Esophagus (tissue), 2 donors: ENCODE results near the gene TSPAN4. TPM values are rescaled to one million over a fixed set of nuclear protein-coding genes. Genes with fewer than 3 reads are reported as not detected.

ENCODE experiments used
- H3K27ac ChIP-seq, 2 donors: one replicate each; pipeline ENCODE4 v1.5.1; 2013; ENCODE audit warnings: low read depth in 2 of 2, mild to moderate bottlenecking in 2 of 2, inconsistent platforms in 1 of 2, low read length in 1 of 2, moderate library complexity in 1 of 2
- H3K27me3 ChIP-seq, 2 donors: one replicate each; pipeline ENCODE4 v1.6.1; 2013; ENCODE audit warnings: low read length in 2 of 2, control low read depth in 1 of 2, mild to moderate bottlenecking in 1 of 2; ENCODE audit not compliant: insufficient read depth in 2 of 2, control insufficient read depth in 1 of 2
- H3K36me3 ChIP-seq, 2 donors: one replicate each; pipeline ENCODE4 v1.6.1; 2013; ENCODE audit warnings: low read length in 1 of 2; ENCODE audit not compliant: control insufficient read depth in 2 of 2, insufficient read depth in 2 of 2
- H3K4me1 ChIP-seq, 2 donors: one replicate each; pipeline ENCODE4 v1.6.1; 2013; ENCODE audit warnings: low read length in 1 of 2; ENCODE audit not compliant: control insufficient read depth in 2 of 2, insufficient read depth in 2 of 2
- H3K4me3 ChIP-seq, 2 donors: one replicate each; pipeline ENCODE4 v1.5.1; 2013; ENCODE audit warnings: low read length in 2 of 2, mild to moderate bottlenecking in 2 of 2, low read depth in 1 of 2, moderate library complexity in 1 of 2
- H3K9me3 ChIP-seq, 2 donors: one replicate each; pipeline ENCODE4 v1.6.1; 2013; ENCODE audit warnings: mild to moderate bottlenecking in 2 of 2, low read depth in 1 of 2, low read length in 1 of 2, moderate library complexity in 1 of 2; ENCODE audit not compliant: control insufficient read depth in 2 of 2, insufficient read depth in 1 of 2
- WGBS, 2 donors: extraction: QIAGEN DNeasy Blood & Tissue Kit; methylation state at CpG; one replicate each; pipeline ENCODE4 v1.1.7; 2013; 5-methylcytosine and 5-hydroxymethylcytosine counted together
- polyA plus RNA-seq, 2 donors: library from polyadenylated mRNA; stranded (reverse); fragments of 200-250 nt; gene quantifications; one replicate each; pipeline ENCODE4 v1.2.3, GENCODE V29; 2013
- donor health status: healthy with polysubstance abuse.
- donor health status: Bipolar disorder and iron deficiency.

TSPAN4 gene
- polyA plus RNA-seq, 2 donors = 9.8 to 16.8 TPM

DNA sequence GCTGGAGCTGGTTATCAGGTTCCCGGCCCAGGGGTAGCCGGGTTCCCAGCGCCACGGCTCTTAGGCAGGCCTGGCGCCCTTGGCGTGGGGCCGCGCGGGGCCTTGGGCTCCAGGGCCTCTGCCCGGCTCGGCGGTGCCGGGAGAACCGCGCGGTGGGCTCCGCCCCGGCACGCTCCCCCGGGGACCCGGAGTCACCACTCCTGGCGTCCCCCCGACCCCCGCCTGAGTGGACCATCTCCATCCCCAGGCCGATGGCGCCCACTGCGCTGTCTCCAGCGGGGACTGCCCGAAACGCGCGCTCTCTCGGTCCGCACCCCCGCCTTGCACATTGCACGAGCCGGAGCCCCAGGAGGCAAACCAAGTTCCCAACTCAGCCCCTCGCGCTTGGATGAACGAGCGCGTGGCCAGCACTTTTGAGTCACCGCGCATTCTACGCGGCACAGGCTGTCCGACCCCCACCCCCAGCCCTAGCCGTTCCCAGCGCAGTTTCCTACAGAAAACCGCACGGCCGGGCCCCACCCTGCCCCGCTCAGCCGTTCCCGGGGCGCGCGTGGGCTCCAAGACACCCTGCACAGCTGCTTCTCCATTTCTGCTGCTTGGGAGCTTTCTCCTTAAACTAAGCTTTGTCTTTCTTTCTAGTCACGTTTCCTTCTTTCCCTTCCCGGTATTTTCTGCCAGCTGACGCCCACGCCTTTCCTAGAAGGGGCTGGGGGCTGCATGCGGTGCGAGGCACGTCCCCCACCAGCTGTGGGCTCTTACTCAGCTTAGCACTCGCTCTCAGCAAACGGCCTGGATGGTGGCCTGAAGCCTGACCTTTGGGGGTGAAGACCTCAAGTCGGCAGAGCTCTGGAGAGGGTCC, 68.6 kb downstream of the TSPAN4 start:
- WGBS, 2 donors = 2 to 6% methylated on average over 55 to 68 of the region's 68 CpGs

DNA sequence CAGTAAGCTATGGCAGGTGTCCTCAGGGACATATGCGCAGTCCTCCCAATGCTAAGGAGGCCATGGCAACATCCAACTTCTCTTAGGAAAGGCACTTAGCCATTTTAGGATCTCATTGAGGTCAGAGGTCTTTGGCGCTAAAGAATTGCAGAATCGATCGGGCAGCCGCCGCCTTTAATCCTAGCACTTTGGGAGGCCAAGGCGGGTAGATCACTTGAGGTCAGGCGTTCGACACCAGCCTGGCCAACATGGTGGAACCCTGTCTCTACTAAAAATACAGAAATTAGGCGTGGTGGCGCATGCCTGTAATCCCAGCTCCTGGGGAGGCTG, 69.2 kb downstream of the TSPAN4 start:
- Histone ChIP-seq H3K27ac (peak overlapping the region in 1 of 2 donors; percentile 77), H3K9me3 (no peaks in the 10 kb centered on the region), H3K4me1 (peaks cover 3 to 7% of the 10 kb centered on the region in 2 donors), H3K27me3 (no peaks in the 10 kb centered on the region), H3K36me3 (no peaks in the 10 kb centered on the region), H3K4me3 (peak overlapping the region in 1 of 2 donors; percentile 67)
- 95% methylated on average over 11 of the region's 11 CpGs for WGBS, 2 donors

More for the DNA sequence above, 68.6 kb downstream of the TSPAN4 start:
- Histone ChIP-seq H3K27ac (peak overlapping the region; percentile 77 to 89), H3K9me3 (no peaks in the 10 kb centered on the region), H3K4me1 (peaks cover 3 to 7% of the 10 kb centered on the region in 2 donors), H3K27me3 (no peaks in the 10 kb centered on the region), H3K36me3 (no peaks in the 10 kb centered on the region), H3K4me3 (peak overlapping the region; percentile 67 to 99)

DNA sequence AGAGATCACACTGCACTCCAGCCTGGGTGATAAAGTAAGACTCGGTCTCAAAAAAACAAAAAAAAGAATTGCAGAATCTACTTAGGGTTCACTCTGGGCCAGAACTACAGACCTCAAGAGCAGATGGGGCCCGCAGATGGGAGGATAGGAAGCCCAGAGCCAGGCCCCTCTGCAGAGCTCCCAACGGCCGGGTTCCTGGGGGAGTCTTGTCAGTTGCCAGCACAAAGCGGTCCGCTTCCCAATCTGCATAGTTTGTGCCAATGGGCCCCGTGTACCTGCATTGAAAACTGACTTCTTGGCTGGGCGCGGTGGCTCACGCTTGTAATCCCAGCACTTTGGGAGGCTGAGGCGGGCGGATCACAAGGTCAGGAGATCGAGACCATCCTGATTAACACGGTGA, 69.6 kb downstream of the TSPAN4 start:
- no peak overlapping the region for H3K4me3 ChIP-seq
- H3K27ac ChIP-seq = no peak overlapping the region
- H3K4me1 ChIP-seq = peaks cover 3 to 7% of the 10 kb centered on the region in 2 donors
- H3K9me3 ChIP-seq = no peaks in the 10 kb centered on the region
- H3K36me3 ChIP-seq = no peaks in the 10 kb centered on the region
- H3K27me3 ChIP-seq = no peaks in the 10 kb centered on the region
- 91 to 95% methylated on average over 14 of the region's 14 CpGs for WGBS, 2 donors

DNA sequence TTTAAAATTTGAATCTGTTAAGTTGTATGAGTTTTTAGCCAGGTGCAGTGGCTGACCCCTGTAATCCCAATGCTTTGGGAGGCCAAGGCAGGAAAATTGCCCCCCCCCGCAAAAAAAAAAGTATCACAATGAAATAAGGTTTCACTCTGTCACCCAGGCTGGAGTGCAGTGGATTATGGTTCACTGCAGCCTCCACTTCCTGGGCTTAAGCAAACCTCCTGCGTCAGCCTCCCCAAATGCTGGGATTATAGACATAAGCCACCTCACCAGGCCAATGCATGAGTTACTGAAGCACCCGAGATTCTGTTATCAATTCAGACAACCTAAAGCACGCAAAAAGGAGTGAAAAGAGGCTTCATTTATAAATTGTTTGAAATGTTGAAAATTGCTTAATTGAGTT, 70.4 kb downstream of the TSPAN4 start:
- Histone ChIP-seq H3K27me3 (no peaks in the 10 kb centered on the region), H3K4me1 (peaks cover 3 to 7% of the 10 kb centered on the region in 2 donors), H3K36me3 (no peaks in the 10 kb centered on the region), H3K4me3 (no peak overlapping the region), H3K27ac (no peak overlapping the region), H3K9me3 (no peaks in the 10 kb centered on the region)
- whole genome bisulfite sequencing, 2 donors = 90 to 91% methylated on average over 4 of the region's 4 CpGs

DNA sequence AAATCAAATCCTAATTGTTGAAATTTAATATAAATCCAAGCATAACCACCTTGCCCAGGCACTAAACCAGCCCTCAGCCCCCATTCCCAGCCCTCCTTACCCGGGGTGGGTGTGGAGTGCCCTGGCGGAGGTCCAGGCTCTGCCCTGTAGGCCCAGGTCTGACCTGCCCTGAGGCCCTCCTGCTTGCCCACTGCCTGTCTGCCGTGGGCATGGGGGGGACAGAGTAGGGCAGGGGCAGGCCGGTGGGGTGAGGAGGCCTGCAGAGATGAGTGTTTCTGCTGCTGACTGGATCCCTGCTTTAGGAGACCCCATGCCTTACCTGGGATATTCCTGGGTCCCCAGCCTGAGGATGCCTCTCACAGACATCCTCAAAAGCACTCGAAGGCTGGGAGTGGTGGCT, 71.6 kb downstream of the TSPAN4 start:
- WGBS, 2 donors = 66 to 76% methylated on average over 5 of the region's 5 CpGs
- Histone ChIP-seq H3K36me3 (no peaks in the 10 kb centered on the region), H3K4me3 (no peak overlapping the region), H3K4me1 (peaks cover 3 to 10% of the 10 kb centered on the region in 2 donors), H3K27ac (no peak overlapping the region), H3K9me3 (no peaks in the 10 kb centered on the region), H3K27me3 (no peaks in the 10 kb centered on the region)

DNA sequence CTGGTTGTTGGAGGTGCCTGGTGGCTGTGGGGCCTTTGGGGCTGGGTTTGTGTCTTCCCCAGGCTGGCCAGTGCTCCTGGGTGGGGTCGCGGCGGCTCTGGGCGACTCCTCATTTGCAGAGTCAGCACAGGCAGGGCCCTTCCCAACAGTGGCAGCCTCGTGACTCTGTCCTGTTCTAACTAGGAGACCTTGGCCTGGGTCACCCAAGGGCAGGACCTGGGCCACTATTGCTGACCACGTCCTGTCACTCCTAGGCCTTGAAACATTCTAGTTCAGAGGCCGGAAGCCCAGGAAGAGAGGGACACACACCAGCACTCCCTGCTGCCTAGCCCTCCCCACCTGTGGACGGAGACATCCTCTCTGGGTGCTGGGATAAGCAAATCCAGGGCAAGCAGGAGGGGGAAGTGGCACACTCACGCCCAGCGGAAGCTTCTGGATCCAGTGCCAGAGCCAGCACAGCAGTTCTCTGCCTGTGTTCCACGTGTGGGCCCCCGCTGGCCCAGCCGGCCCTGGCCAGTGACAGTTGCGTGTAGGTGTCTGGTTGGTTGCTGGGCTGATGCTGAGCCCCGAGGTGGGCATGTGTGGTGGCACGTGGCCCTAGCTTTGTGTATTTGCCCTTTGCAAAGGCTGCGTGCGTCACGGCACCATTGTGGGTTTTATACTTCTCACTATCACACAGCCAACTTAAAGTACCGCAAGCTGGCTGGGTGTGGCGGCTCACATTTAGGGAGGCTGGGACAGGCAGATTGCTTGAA, 72.3 kb downstream of the TSPAN4 start:
- Histone ChIP-seq H3K4me3 (no peak overlapping the region), H3K9me3 (no peaks in the 10 kb centered on the region), H3K4me1 (peaks cover 3 to 7% of the 10 kb centered on the region in 2 donors), H3K27me3 (no peaks in the 10 kb centered on the region), H3K27ac (no peak overlapping the region), H3K36me3 (no peaks in the 10 kb centered on the region)
- 78 to 79% methylated on average over 21 of the region's 21 CpGs for WGBS, 2 donors

Other genes starting within 250 kb of the TSPAN4 start
- 10 to 100 TPM; 17.0 to 30.1 TPM for gene IRF7, start 226.9 kb upstream of the TSPAN4 start, polyA plus RNA-seq
- under 1 TPM; 0.02 to 0.08 TPM for gene CDHR5, start 217.9 kb upstream of the TSPAN4 start, polyA plus RNA-seq
- gene SCT, start 215.7 kb upstream of the TSPAN4 start, polyA plus RNA-seq = not detected
- gene DRD4, start 205.6 kb upstream of the TSPAN4 start, polyA plus RNA-seq = under 1 TPM; 0.18 to 0.39 TPM
- gene DEAF1, start 147.6 kb upstream of the TSPAN4 start, polyA plus RNA-seq = 10 to 100 TPM; 20.3 to 42.4 TPM
- gene TMEM80, start 147.0 kb upstream of the TSPAN4 start, polyA plus RNA-seq = 10 to 100 TPM; 25.0 to 53.9 TPM
- 100 to 1,000 TPM; 254 to 440 TPM for gene EPS8L2, start 136.6 kb upstream of the TSPAN4 start, polyA plus RNA-seq
- gene TALDO1, start 95.4 kb upstream of the TSPAN4 start, polyA plus RNA-seq = 100 to 1,000 TPM; 228 to 278 TPM
- gene GATD1, start 65.4 kb upstream of the TSPAN4 start, polyA plus RNA-seq = 10 to 100 TPM; 23.1 to 49.2 TPM
- gene CEND1, start 52.8 kb upstream of the TSPAN4 start, polyA plus RNA-seq = under 1 TPM; 0.10 to 0.12 TPM
- gene SLC25A22, start 44.6 kb upstream of the TSPAN4 start, polyA plus RNA-seq = 10 to 100 TPM; 10.2 TPM
- 10 to 100 TPM; 11.3 to 27.8 TPM for gene PIDD1, start 37.6 kb upstream of the TSPAN4 start, polyA plus RNA-seq
- 1,000 to 10,000 TPM; 1,061 to 1,474 TPM for gene RPLP2, start 32.9 kb upstream of the TSPAN4 start, polyA plus RNA-seq
- gene PNPLA2, start 23.9 kb upstream of the TSPAN4 start, polyA plus RNA-seq = 10 to 100 TPM; 51.7 to 53.2 TPM
- 1 to 10 TPM; 3.2 to 5.3 TPM for gene CRACR2B, start 14.9 kb upstream of the TSPAN4 start, polyA plus RNA-seq
- 100 to 1,000 TPM in 1 of 2 donors, 10 to 100 TPM in 1; 75.5 to 108 TPM for gene CD151, start 9.9 kb upstream of the TSPAN4 start, polyA plus RNA-seq
- 100 to 1,000 TPM in 1 of 2 donors, 10 to 100 TPM in 1; 64.9 to 177 TPM for gene POLR2L, start 323 bp upstream of the TSPAN4 start, polyA plus RNA-seq
- 10 to 100 TPM; 22.5 to 30.7 TPM for gene CHID1, start 68.0 kb downstream of the TSPAN4 start, polyA plus RNA-seq
- gene AP2A2, start 83.0 kb downstream of the TSPAN4 start, polyA plus RNA-seq = 10 to 100 TPM; 17.3 to 20.2 TPM
- under 1 TPM; 0.26 to 0.46 TPM for gene MUC6, start 193.9 kb downstream of the TSPAN4 start, polyA plus RNA-seq
- under 1 TPM in 1 of 2 donors, not detected in 1; 0.04 TPM for gene MUC2, start 232.0 kb downstream of the TSPAN4 start, polyA plus RNA-seq